ENCODE data around the gene SEMA4D. TPM values are rescaled to one million over a fixed set of nuclear protein-coding genes. Genes with fewer than 3 reads are reported as not detected.

Gene SEMA4D
- 39.3 TPM for polyA plus RNA-seq (2013, experiment 1 of 4)
- 40.8 TPM for polyA plus RNA-seq (2013, experiment 2 of 4)
- 22.7 TPM for polyA plus RNA-seq (2013, experiment 3 of 4)
- polyA plus RNA-seq (2013, experiment 4 of 4), result 26.0 TPM

GRCh38 chr9:89497978-89498851 lies at the start of gene SEMA4D:
TSS of gene SEMA4D (minus strand) at chr9:89498113. CDS start at chr9:89405456, 92,657 bp downstream.
- Histone ChIP-seq H3K4me3 (ENCODE audit: insufficient read depth, low read depth, low read length) (peak within 1 kb of the TSS; percentile 57), H3K9me3 (ENCODE audit: control insufficient read depth, low read length) (no peaks in the 10 kb centered on the region), H3K36me3 (ENCODE audit: control insufficient read depth, insufficient read depth, low read length) (no peaks in the 10 kb centered on the region), H3K27ac (ENCODE audit: insufficient read depth, low read depth, low read length, poor library complexity, severe bottlenecking) (no peak within 1 kb of the TSS), H3K27me3 (ENCODE audit: control insufficient read depth, insufficient read depth, low read length, poor library complexity, severe bottlenecking) (no peaks in the 10 kb centered on the region), H3K4me1 (ENCODE audit: control insufficient read depth, insufficient read depth, low read length) (peaks cover 31% of the 10 kb centered on the region)
- WGBS, 2 experiments, result 12 to 13% methylated on average over 42 of the region's 42 CpGs

GRCh38 chr9:89547000-89547399 lies 49.1 kb upstream of the SEMA4D start:
- H3K27me3 ChIP-seq (ENCODE audit: control insufficient read depth, insufficient read depth, low read length, poor library complexity, severe bottlenecking), result no peaks in the 10 kb centered on the region
- no peak overlapping the region for H3K4me3 ChIP-seq (ENCODE audit: insufficient read depth, low read depth, low read length)
- no peaks in the 10 kb centered on the region for H3K9me3 ChIP-seq (ENCODE audit: control insufficient read depth, low read length)
- no peaks in the 10 kb centered on the region for H3K4me1 ChIP-seq (ENCODE audit: control insufficient read depth, insufficient read depth, low read length)
- no peak overlapping the region for H3K27ac ChIP-seq (ENCODE audit: insufficient read depth, low read depth, low read length, poor library complexity, severe bottlenecking)
- no peaks in the 10 kb centered on the region for H3K36me3 ChIP-seq (ENCODE audit: control insufficient read depth, insufficient read depth, low read length)
- 100% methylated on average over 1 of the region's 1 CpG for WGBS, 2 experiments

GRCh38 chr9:89544279-89544661 lies 46.4 kb upstream of the SEMA4D start:
- Histone ChIP-seq H3K27ac (ENCODE audit: insufficient read depth, low read depth, low read length, poor library complexity, severe bottlenecking) (no peak overlapping the region), H3K4me1 (ENCODE audit: control insufficient read depth, insufficient read depth, low read length) (no peaks in the 10 kb centered on the region), H3K36me3 (ENCODE audit: control insufficient read depth, insufficient read depth, low read length) (no peaks in the 10 kb centered on the region), H3K27me3 (ENCODE audit: control insufficient read depth, insufficient read depth, low read length, poor library complexity, severe bottlenecking) (no peaks in the 10 kb centered on the region), H3K4me3 (ENCODE audit: insufficient read depth, low read depth, low read length) (no peak overlapping the region), H3K9me3 (ENCODE audit: control insufficient read depth, low read length) (no peaks in the 10 kb centered on the region)
- WGBS, 2 experiments, result 79 to 81% methylated on average over 5 of the region's 5 CpGs

GRCh38 chr9:89543621-89544278 lies 45.8 kb upstream of the SEMA4D start:
- Histone ChIP-seq H3K4me1 (ENCODE audit: control insufficient read depth, insufficient read depth, low read length) (no peaks in the 10 kb centered on the region), H3K27me3 (ENCODE audit: control insufficient read depth, insufficient read depth, low read length, poor library complexity, severe bottlenecking) (no peaks in the 10 kb centered on the region), H3K27ac (ENCODE audit: insufficient read depth, low read depth, low read length, poor library complexity, severe bottlenecking) (no peak overlapping the region), H3K36me3 (ENCODE audit: control insufficient read depth, insufficient read depth, low read length) (no peaks in the 10 kb centered on the region), H3K9me3 (ENCODE audit: control insufficient read depth, low read length) (no peaks in the 10 kb centered on the region), H3K4me3 (ENCODE audit: insufficient read depth, low read depth, low read length) (no peak overlapping the region)
- WGBS, 2 experiments, result 94% methylated on average over 14 of the region's 14 CpGs

GRCh38 chr9:89543111-89543510 lies 45.2 kb upstream of the SEMA4D start:
- H3K4me3 ChIP-seq (ENCODE audit: insufficient read depth, low read depth, low read length), result no peak overlapping the region
- WGBS, 2 experiments, result 83 to 85% methylated on average over 9 of the region's 9 CpGs
- no peaks in the 10 kb centered on the region for H3K36me3 ChIP-seq (ENCODE audit: control insufficient read depth, insufficient read depth, low read length)
- H3K27me3 ChIP-seq (ENCODE audit: control insufficient read depth, insufficient read depth, low read length, poor library complexity, severe bottlenecking), result no peaks in the 10 kb centered on the region
- H3K27ac ChIP-seq (ENCODE audit: insufficient read depth, low read depth, low read length, poor library complexity, severe bottlenecking), result no peak overlapping the region
- no peaks in the 10 kb centered on the region for H3K4me1 ChIP-seq (ENCODE audit: control insufficient read depth, insufficient read depth, low read length)
- no peaks in the 10 kb centered on the region for H3K9me3 ChIP-seq (ENCODE audit: control insufficient read depth, low read length)

GRCh38 chr9:89542401-89543021 lies 44.6 kb upstream of the SEMA4D start:
- 93% methylated on average over 11 of the region's 11 CpGs for WGBS, 2 experiments
- Histone ChIP-seq H3K27ac (ENCODE audit: insufficient read depth, low read depth, low read length, poor library complexity, severe bottlenecking) (no peak overlapping the region), H3K36me3 (ENCODE audit: control insufficient read depth, insufficient read depth, low read length) (no peaks in the 10 kb centered on the region), H3K4me1 (ENCODE audit: control insufficient read depth, insufficient read depth, low read length) (no peaks in the 10 kb centered on the region), H3K4me3 (ENCODE audit: insufficient read depth, low read depth, low read length) (no peak overlapping the region), H3K9me3 (ENCODE audit: control insufficient read depth, low read length) (no peaks in the 10 kb centered on the region), H3K27me3 (ENCODE audit: control insufficient read depth, insufficient read depth, low read length, poor library complexity, severe bottlenecking) (no peaks in the 10 kb centered on the region)

GRCh38 chr9:89541798-89542197 lies 43.9 kb upstream of the SEMA4D start:
- no peak overlapping the region for H3K27ac ChIP-seq (ENCODE audit: insufficient read depth, low read depth, low read length, poor library complexity, severe bottlenecking)
- WGBS, 2 experiments, result 87 to 93% methylated on average over 3 of the region's 3 CpGs
- H3K27me3 ChIP-seq (ENCODE audit: control insufficient read depth, insufficient read depth, low read length, poor library complexity, severe bottlenecking), result no peaks in the 10 kb centered on the region

GRCh38 chr9:89539374-89539773 lies 41.5 kb upstream of the SEMA4D start:
- WGBS, 2 experiments, result 89 to 92% methylated on average over 8 of the region's 8 CpGs

More at GRCh38 chr9:89541798-89542197, 43.9 kb upstream of the SEMA4D start:
- no peaks in the 10 kb centered on the region for H3K9me3 ChIP-seq (ENCODE audit: control insufficient read depth, low read length)
- H3K4me3 ChIP-seq (ENCODE audit: insufficient read depth, low read depth, low read length), result no peak overlapping the region
- no peaks in the 10 kb centered on the region for H3K4me1 ChIP-seq (ENCODE audit: control insufficient read depth, insufficient read depth, low read length)
- no peaks in the 10 kb centered on the region for H3K36me3 ChIP-seq (ENCODE audit: control insufficient read depth, insufficient read depth, low read length)

GRCh38 chr9:89538871-89539270 lies 41.0 kb upstream of the SEMA4D start:
- no peak overlapping the region for H3K4me3 ChIP-seq (ENCODE audit: insufficient read depth, low read depth, low read length)
- no peaks in the 10 kb centered on the region for H3K9me3 ChIP-seq (ENCODE audit: control insufficient read depth, low read length)
- no peaks in the 10 kb centered on the region for H3K36me3 ChIP-seq (ENCODE audit: control insufficient read depth, insufficient read depth, low read length)
- no peak overlapping the region for H3K27ac ChIP-seq (ENCODE audit: insufficient read depth, low read depth, low read length, poor library complexity, severe bottlenecking)
- WGBS, 2 experiments, result 93 to 94% methylated on average over 9 of the region's 9 CpGs
- H3K4me1 ChIP-seq (ENCODE audit: control insufficient read depth, insufficient read depth, low read length), result no peaks in the 10 kb centered on the region
- no peaks in the 10 kb centered on the region for H3K27me3 ChIP-seq (ENCODE audit: control insufficient read depth, insufficient read depth, low read length, poor library complexity, severe bottlenecking)

More at GRCh38 chr9:89539374-89539773, 41.5 kb upstream of the SEMA4D start:
- Histone ChIP-seq H3K27me3 (ENCODE audit: control insufficient read depth, insufficient read depth, low read length, poor library complexity, severe bottlenecking) (no peaks in the 10 kb centered on the region), H3K27ac (ENCODE audit: insufficient read depth, low read depth, low read length, poor library complexity, severe bottlenecking) (no peak overlapping the region), H3K4me3 (ENCODE audit: insufficient read depth, low read depth, low read length) (no peak overlapping the region), H3K36me3 (ENCODE audit: control insufficient read depth, insufficient read depth, low read length) (no peaks in the 10 kb centered on the region), H3K4me1 (ENCODE audit: control insufficient read depth, insufficient read depth, low read length) (no peaks in the 10 kb centered on the region), H3K9me3 (ENCODE audit: control insufficient read depth, low read length) (no peaks in the 10 kb centered on the region)

- Histone ChIP-seq H3K9me3 (ENCODE audit: control insufficient read depth, low read length) (no peaks in the 10 kb centered on the region), H3K4me1 (ENCODE audit: control insufficient read depth, insufficient read depth, low read length) (no peaks in the 10 kb centered on the region), H3K27me3 (ENCODE audit: control insufficient read depth, insufficient read depth, low read length, poor library complexity, severe bottlenecking) (no peaks in the 10 kb centered on the region), H3K36me3 (ENCODE audit: control insufficient read depth, insufficient read depth, low read length) (no peaks in the 10 kb centered on the region), H3K4me3 (ENCODE audit: insufficient read depth, low read depth, low read length) (no peak overlapping the region), H3K27ac (ENCODE audit: insufficient read depth, low read depth, low read length, poor library complexity, severe bottlenecking) (no peak overlapping the region)
- 90 to 94% methylated on average over 4 of the region's 4 CpGs for WGBS, 2 experiments
These were observed 39.3 kb upstream of the SEMA4D start for GRCh38 chr9:89537166-89537565.
